Measurements from ENCODE around the gene GALNT2.

GALNT2 gene

DNA sequence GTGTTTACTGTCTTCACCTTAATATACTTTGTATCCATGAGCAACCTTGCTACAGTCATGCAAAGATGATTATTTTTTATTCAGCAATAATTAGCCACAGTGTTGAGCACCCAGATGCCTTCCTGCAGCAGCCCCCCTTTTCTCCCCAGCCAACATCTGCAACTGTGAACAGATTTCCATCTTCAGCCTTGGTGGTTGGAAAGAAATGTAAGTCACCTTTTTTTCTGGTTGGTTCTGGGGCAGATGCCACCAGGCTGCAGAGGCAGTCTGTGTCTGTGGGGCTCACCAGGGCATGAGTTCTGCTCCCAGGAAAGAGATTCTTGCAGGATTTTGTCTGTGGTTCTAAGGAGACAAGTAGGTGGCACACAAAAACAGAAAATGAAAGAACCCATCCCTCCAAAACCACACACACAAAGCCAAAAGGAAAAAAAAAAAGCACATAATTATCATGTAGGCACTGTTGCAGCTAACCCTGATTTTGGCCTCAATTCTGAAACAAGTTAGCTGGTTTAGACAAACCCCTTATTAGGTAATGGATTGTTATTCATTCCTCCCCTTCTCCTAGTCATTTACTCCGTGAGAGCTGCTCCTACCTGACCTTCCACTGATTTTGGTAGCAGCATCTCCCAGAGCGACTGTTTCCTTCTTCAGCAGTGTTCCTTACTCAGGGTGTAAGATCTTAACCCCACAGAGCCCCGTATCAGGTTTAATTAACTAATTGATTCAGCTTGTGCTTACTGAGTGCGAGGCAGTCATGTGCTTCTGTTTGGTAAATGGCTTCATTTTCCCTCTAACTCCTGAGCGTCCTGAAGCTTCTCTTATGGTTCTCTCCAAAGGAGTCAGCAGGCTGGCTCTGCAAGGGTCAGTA lies 36.5 kb downstream of the GALNT2 start:
- Histone ChIP-seq H3K36me3 (no peaks in the 10 kb centered on the region), H3K4me3 (ENCODE audit: low read depth in 1 of 2, low read length in 1 of 2) (no peak overlapping the region), H3K27ac (no peak overlapping the region), H3K27me3 (no peaks in the 10 kb centered on the region), H3K4me1 (ENCODE audit: control insufficient read depth in 1 of 2, insufficient read depth in 1 of 2, low read depth in 1 of 2, low read length in 1 of 2) (peaks cover 28 to 30% of the 10 kb centered on the region in 2 experiments), H3K9me3 (no peaks in the 10 kb centered on the region)
- TF ChIP-seq, protein P1, sequence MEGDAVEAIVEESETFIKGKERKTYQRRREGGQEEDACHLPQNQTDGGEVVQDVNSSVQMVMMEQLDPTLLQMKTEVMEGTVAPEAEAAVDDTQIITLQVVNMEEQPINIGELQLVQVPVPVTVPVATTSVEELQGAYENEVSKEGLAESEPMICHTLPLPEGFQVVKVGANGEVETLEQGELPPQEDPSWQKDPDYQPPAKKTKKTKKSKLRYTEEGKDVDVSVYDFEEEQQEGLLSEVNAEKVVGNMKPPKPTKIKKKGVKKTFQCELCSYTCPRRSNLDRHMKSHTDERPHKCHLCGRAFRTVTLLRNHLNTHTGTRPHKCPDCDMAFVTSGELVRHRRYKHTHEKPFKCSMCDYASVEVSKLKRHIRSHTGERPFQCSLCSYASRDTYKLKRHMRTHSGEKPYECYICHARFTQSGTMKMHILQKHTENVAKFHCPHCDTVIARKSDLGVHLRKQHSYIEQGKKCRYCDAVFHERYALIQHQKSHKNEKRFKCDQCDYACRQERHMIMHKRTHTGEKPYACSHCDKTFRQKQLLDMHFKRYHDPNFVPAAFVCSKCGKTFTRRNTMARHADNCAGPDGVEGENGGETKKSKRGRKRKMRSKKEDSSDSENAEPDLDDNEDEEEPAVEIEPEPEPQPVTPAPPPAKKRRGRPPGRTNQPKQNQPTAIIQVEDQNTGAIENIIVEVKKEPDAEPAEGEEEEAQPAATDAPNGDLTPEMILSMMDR (IDR thresholded peaks at IDR 0.05): no peak

DNA sequence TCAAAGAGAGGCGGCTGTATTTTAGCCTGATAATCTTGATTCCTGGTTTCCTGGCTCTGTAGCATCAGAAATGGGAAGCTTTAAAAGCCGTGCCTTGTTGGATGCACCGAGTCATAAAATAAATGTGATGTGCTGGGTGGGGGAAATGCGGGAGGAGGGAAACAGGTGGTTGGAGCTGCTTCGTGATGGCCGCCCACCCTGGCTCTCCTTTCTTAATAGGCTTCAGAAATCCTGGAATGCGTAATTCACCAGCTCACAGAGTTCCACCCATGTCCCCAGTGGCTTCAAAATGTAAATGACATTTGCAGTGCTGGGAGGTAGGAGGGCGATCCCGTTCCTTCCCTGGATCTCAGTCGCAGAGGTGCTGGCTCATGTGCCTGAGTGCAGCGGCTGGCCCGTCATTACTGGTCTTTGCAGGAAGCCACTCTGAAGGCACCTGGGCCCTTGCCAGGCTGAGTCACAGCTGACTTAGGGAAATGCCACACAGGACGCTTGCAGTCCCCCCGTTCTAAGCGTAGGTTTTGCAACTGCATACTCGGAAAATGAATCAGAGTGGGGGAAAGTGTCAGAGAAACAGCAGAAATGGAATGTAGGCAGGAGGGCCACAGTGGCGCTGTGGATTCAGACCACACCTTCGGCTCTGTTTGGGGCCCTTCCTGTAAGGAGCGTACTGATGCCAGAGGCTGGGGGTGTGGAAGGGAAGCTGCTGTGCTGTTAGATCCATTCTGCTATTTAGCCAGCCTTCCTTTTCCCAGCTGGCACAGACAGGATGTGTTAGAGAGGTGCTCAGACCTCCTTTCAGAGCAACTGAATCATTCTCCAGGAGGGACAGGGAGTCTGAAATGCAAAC lies 37.6 kb downstream of the GALNT2 start:
- TF ChIP-seq, protein P1 (IDR thresholded peaks at IDR 0.05): no peak
- Histone ChIP-seq H3K4me3 (ENCODE audit: low read depth in 1 of 2, low read length in 1 of 2) (peak overlapping the region in 1 of 2 experiments; percentile 5), H3K27me3 (no peaks in the 10 kb centered on the region), H3K4me1 (ENCODE audit: control insufficient read depth in 1 of 2, insufficient read depth in 1 of 2, low read depth in 1 of 2, low read length in 1 of 2) (peaks cover 28 to 30% of the 10 kb centered on the region in 2 experiments), H3K27ac (no peak overlapping the region), H3K36me3 (no peaks in the 10 kb centered on the region), H3K9me3 (no peaks in the 10 kb centered on the region)

DNA sequence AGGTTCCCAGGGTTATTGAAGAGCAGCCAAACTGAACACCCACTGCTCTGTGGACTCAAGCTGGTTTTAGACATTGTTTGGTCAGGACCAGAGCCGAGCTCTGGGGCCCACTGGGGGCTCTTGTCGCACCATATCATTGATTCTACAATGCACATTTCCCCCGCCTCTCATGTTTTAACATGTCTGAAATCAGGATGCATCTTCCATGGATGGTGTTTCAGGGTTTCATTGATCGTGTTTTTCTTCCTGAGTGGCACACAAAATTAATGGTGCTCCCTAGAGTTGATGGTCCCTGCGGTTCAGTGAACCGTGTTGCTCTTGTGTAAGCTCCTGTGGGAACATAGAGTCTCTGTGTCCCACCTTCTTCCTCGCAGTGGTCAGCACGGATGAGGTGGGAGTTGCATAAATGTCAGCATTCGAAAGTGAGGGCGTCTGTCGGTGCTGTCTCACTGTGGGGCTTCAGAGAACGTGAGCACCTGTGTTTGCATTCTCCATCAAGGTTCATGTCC lies 38.3 kb downstream of the GALNT2 start:
- Histone ChIP-seq H3K4me3 (ENCODE audit: low read depth in 1 of 2, low read length in 1 of 2) (no peak overlapping the region), H3K27me3 (no peaks in the 10 kb centered on the region), H3K9me3 (no peaks in the 10 kb centered on the region), H3K4me1 (ENCODE audit: control insufficient read depth in 1 of 2, insufficient read depth in 1 of 2, low read depth in 1 of 2, low read length in 1 of 2) (peaks cover 28 to 30% of the 10 kb centered on the region in 2 experiments), H3K27ac (no peak overlapping the region), H3K36me3 (no peaks in the 10 kb centered on the region)
- TF ChIP-seq, protein P1 (IDR thresholded peaks at IDR 0.05): no peak

DNA sequence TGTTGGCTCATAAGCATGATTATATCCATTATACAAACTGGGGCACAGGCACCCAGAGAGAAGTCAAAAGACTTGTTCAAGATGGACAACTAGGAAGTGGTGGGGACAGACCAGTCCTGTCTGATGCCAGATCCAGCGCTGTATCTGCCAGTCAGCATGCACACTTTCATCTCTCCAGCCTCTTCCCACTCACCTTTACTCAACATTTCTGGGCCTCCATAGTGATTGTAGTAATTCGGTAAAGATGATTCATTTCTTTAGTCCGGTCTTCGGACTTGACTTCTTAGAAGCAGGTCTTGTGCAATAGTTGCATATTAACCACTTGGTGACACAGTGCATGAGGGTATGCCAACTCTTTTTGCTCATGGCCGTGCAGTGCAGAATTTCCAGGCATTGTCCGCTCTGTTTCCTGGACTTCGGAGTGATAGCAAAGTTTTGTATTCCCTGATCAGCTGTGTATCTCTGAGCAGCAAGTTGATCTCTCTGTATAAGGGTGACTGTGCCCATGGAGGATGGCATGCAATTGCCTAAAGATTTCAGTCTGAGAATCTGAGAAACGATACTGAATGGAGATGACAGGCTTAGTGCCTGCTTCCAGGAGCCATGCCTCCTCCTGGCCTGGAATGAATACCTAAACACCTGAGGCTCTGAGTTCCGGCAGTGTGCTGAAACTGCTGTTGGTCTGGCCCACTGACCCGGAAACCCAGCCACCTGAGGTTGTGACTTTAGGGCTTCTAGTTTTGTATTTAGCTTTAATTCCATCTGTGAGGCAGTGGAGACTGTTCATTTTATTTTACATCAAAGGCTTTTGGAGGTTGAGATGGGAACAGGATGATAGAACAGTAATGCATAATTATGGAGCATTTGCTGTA lies 39.0 kb downstream of the GALNT2 start:
- TF ChIP-seq, protein P1 (IDR thresholded peaks at IDR 0.05): no peak
- Histone ChIP-seq H3K27me3 (no peaks in the 10 kb centered on the region), H3K4me3 (ENCODE audit: low read depth in 1 of 2, low read length in 1 of 2) (no peak overlapping the region), H3K9me3 (no peaks in the 10 kb centered on the region), H3K27ac (no peak overlapping the region), H3K4me1 (ENCODE audit: control insufficient read depth in 1 of 2, insufficient read depth in 1 of 2, low read depth in 1 of 2, low read length in 1 of 2) (peaks cover 28 to 30% of the 10 kb centered on the region in 2 experiments), H3K36me3 (no peaks in the 10 kb centered on the region)

DNA sequence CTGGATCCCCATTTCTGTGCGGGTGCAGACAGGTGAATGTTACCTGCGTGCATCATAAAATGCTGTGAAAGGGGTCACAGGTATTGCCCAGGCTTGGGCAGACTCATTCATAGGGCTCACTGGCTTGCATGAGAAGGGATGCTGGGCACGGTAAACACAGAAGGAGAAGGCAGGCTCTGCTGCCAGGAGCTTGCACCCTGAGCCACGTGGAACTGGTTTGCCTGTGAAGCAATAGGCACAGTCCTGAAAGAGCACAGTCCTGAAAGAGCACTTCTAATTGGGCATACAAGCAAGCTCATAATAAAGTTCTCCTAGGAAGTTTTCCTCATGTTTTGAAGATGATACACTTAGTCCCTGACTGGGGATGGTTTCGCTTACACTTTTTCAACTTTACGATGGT lies 40.9 kb downstream of the GALNT2 start:
- H3K9me3 ChIP-seq: no peaks in the 10 kb centered on the region
- TF ChIP-seq, protein P1 (IDR thresholded peaks at IDR 0.05): no peak
- H3K27ac ChIP-seq: no peak overlapping the region
- H3K4me1 ChIP-seq (ENCODE audit: control insufficient read depth in 1 of 2, insufficient read depth in 1 of 2, low read depth in 1 of 2, low read length in 1 of 2): peaks cover 32 to 39% of the 10 kb centered on the region in 2 experiments
- no peaks in the 10 kb centered on the region for H3K36me3 ChIP-seq
- H3K4me3 ChIP-seq (ENCODE audit: low read depth in 1 of 2, low read length in 1 of 2): no peak overlapping the region
- no peaks in the 10 kb centered on the region for H3K27me3 ChIP-seq
